ENCODE results near the gene TP53RK.
A peak's percentile ranks its signal among the peaks of the same experiment; 100 is the strongest.

DNA sequence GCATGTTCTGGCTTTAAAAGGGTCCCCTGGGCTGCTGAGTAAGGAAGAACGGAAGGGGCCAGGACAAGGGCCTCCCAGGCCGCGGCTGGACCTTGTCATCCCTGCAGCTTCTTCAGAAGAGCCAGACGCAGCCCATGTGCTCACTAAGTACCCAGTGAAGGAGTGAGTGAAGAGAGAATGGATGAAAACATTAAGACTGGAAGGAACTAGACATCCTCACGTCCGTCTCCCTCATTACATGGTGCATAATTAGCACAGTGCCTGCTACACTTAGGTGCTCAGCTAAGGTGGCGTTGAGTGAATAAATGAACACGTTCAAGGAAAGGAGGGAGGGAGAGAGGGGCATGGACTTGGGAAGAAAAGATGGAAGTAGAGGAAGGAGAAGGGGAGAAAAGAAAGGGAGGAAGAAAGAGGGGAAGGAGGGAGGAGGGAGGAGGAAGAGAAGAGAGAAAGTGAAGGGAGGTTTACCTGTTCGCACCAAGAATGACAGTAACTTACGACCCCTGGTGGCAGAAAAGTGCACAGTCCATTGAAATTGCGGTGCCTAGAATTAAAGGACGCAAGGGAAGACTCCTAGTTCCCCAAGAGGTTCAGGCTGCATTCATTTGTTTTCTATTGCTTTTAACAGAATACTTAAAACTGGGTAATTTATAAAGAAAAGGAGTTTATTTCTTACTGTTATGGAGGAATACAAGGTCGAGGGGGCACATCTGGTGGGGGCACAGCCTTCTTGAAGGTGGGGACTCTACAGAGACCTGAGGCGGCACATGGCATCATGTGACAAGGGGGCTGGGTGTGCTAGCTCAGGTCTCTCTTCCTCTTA lies 8.0 kb downstream of the TP53RK start:
- TF ChIP-seq, protein P1, sequence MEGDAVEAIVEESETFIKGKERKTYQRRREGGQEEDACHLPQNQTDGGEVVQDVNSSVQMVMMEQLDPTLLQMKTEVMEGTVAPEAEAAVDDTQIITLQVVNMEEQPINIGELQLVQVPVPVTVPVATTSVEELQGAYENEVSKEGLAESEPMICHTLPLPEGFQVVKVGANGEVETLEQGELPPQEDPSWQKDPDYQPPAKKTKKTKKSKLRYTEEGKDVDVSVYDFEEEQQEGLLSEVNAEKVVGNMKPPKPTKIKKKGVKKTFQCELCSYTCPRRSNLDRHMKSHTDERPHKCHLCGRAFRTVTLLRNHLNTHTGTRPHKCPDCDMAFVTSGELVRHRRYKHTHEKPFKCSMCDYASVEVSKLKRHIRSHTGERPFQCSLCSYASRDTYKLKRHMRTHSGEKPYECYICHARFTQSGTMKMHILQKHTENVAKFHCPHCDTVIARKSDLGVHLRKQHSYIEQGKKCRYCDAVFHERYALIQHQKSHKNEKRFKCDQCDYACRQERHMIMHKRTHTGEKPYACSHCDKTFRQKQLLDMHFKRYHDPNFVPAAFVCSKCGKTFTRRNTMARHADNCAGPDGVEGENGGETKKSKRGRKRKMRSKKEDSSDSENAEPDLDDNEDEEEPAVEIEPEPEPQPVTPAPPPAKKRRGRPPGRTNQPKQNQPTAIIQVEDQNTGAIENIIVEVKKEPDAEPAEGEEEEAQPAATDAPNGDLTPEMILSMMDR (IDR thresholded peaks at IDR 0.05): peak; percentile 72 to 77
- TF ChIP-seq EP300 (IDR thresholded peaks at IDR 0.05) (no peak), POLR2AphosphoS5 (IDR thresholded peaks at IDR 0.05) (no peak), POLR2A (IDR thresholded peaks at IDR 0.05) (no peak)

All from suprapubic skin (tissue), 4 donors.